Measurements from ENCODE around the gene CD28.

Gene CD28

DNA sequence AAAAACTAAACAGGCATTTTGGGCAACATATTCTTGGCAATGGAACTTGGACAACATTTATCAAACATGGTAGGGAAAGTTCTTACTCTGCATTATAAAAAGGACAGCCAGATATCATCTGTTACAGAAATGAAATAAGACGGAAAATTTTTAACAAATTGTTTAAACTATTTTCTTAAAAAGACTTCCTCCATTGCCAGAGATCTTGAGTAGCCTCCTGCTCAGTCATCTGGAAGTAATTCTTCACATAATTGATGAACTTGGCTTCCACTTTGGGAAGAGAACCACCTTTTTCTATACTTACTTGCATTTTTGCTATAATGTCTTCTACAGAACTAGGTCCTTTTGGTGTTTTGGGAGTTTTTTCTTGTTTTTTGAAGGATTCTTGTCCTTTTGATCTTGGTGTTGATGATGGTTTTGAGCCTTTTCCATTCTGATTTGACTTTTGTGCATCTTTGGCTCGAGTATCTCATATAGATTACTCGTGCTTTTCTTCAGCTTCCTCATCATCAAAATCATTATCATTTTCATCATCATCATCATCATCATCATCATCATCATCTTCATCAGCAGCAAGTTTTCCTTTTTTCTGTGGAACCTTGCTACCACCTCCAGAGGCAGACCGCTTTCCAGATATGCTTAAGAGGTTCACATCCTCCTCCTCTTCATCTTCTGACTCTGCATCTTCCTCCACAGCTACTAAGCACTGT is 66.2 kb downstream of the CD28 start:
- H3K79me2 ChIP-seq (ENCODE audit: insufficient read depth, low read length) = no peaks in the 10 kb centered on the region
- no peaks in the 10 kb centered on the region for H3K9me3 ChIP-seq (ENCODE audit: low read length)
- no peak overlapping the region for H3K4me2 ChIP-seq (ENCODE audit: low read length)
- no peaks in the 10 kb centered on the region for H4K20me1 ChIP-seq (ENCODE audit: insufficient read depth, low read length)
- no peak for TF ChIP-seq EZH2 (IDR thresholded peaks at IDR 0.05; ENCODE audit: borderline replicate concordance, low read length)
- TF ChIP-seq, protein P1, sequence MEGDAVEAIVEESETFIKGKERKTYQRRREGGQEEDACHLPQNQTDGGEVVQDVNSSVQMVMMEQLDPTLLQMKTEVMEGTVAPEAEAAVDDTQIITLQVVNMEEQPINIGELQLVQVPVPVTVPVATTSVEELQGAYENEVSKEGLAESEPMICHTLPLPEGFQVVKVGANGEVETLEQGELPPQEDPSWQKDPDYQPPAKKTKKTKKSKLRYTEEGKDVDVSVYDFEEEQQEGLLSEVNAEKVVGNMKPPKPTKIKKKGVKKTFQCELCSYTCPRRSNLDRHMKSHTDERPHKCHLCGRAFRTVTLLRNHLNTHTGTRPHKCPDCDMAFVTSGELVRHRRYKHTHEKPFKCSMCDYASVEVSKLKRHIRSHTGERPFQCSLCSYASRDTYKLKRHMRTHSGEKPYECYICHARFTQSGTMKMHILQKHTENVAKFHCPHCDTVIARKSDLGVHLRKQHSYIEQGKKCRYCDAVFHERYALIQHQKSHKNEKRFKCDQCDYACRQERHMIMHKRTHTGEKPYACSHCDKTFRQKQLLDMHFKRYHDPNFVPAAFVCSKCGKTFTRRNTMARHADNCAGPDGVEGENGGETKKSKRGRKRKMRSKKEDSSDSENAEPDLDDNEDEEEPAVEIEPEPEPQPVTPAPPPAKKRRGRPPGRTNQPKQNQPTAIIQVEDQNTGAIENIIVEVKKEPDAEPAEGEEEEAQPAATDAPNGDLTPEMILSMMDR (IDR thresholded peaks at IDR 0.05; ENCODE audit: low read length) = no peak
- no peaks in the 10 kb centered on the region for H3F3A ChIP-seq (ENCODE audit: insufficient read depth, low read length)
- H2AFZ ChIP-seq (ENCODE audit: low read length) = no peak overlapping the region
- no peak overlapping the region for H3K27ac ChIP-seq (ENCODE audit: low read depth, low read length, poor library complexity, severe bottlenecking)
- H3K27me3 ChIP-seq (ENCODE audit: insufficient read depth, low read length) = no peaks in the 10 kb centered on the region
- no peak overlapping the region for H3K9ac ChIP-seq (ENCODE audit: low read length)
- no peaks in the 10 kb centered on the region for H3K9me2 ChIP-seq (ENCODE audit: low read depth, low read length)
- H3K4me1 ChIP-seq (ENCODE audit: insufficient read depth, low read length, severe bottlenecking) = no peaks in the 10 kb centered on the region
- H3K4me3 ChIP-seq (ENCODE audit: low read depth, low read length, poor library complexity, severe bottlenecking) = no peak overlapping the region
- H3K36me3 ChIP-seq (ENCODE audit: insufficient read depth, low read length) = no peaks in the 10 kb centered on the region

DNA sequence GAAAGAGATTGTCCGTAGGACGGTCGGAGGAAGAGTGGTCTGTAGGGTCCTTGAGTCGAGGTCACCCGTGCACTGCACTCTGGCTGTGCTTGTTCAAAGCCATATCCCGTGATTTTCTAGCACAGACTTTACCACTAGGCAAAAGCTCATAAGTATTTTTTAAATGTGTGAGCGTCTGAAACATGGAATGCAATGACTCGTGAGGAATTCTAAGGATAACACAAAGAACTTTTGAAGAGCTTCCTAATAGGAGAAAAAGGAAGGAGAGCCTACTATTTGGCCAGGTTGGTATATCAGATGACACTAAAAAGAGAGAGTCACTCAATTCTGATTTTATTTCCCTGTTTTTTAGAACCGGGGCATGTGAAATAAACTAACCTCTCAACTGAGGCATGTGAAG is 68.3 kb downstream of the CD28 start:
- Histone ChIP-seq H3K9ac (ENCODE audit: low read length) (no peak overlapping the region), H3K4me3 (ENCODE audit: low read depth, low read length, poor library complexity, severe bottlenecking) (no peak overlapping the region), H4K20me1 (ENCODE audit: insufficient read depth, low read length) (no peaks in the 10 kb centered on the region), H3K9me2 (ENCODE audit: low read depth, low read length) (no peaks in the 10 kb centered on the region), H3K79me2 (ENCODE audit: insufficient read depth, low read length) (no peaks in the 10 kb centered on the region), H3K27ac (ENCODE audit: low read depth, low read length, poor library complexity, severe bottlenecking) (no peak overlapping the region), H2AFZ (ENCODE audit: low read length) (no peak overlapping the region), H3K4me1 (ENCODE audit: insufficient read depth, low read length, severe bottlenecking) (no peaks in the 10 kb centered on the region), H3K36me3 (ENCODE audit: insufficient read depth, low read length) (no peaks in the 10 kb centered on the region; the same call in 1 of the 2 replicates), H3K4me2 (ENCODE audit: low read length) (no peak overlapping the region), H3K9me3 (ENCODE audit: low read length) (no peaks in the 10 kb centered on the region), H3F3A (ENCODE audit: insufficient read depth, low read length) (no peaks in the 10 kb centered on the region), H3K27me3 (ENCODE audit: insufficient read depth, low read length) (no peaks in the 10 kb centered on the region)
- TF ChIP-seq, protein P1 (IDR thresholded peaks at IDR 0.05; ENCODE audit: low read length) = no peak
- no peak for TF ChIP-seq EZH2 (IDR thresholded peaks at IDR 0.05; ENCODE audit: borderline replicate concordance, low read length)

DNA sequence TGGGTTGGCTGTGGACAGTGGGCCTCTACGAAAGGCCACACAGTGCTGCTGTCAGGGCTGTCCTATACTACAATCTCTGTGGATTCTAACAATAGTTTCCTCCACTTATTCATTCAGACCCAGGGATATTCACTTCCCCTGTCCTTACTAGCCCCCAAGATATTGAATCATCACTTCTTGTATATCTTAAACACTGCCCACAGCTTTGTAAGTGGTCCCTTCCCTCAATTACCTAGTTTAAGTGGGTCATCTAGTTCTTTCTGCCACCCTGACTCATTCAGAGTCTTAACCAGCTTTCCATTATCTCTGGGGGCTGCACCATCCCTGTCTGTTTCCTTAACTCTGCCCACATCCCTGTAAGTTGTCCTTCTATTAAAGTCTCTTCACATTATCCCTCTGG is 69.2 kb downstream of the CD28 start:
- no peaks in the 10 kb centered on the region for H3K9me2 ChIP-seq (ENCODE audit: low read depth, low read length)
- H3K4me2 ChIP-seq (ENCODE audit: low read length) = no peak overlapping the region
- TF ChIP-seq, protein P1 (IDR thresholded peaks at IDR 0.05; ENCODE audit: low read length) = no peak
- no peak for TF ChIP-seq EZH2 (IDR thresholded peaks at IDR 0.05; ENCODE audit: borderline replicate concordance, low read length)
- H3K27me3 ChIP-seq (ENCODE audit: insufficient read depth, low read length) = no peaks in the 10 kb centered on the region
- H2AFZ ChIP-seq (ENCODE audit: low read length) = no peak overlapping the region
- H3K9ac ChIP-seq (ENCODE audit: low read length) = no peak overlapping the region
- no peaks in the 10 kb centered on the region for H4K20me1 ChIP-seq (ENCODE audit: insufficient read depth, low read length)
- no peaks in the 10 kb centered on the region for H3K9me3 ChIP-seq (ENCODE audit: low read length)
- H3K4me1 ChIP-seq (ENCODE audit: insufficient read depth, low read length, severe bottlenecking) = no peaks in the 10 kb centered on the region
- no peaks in the 10 kb centered on the region for H3K79me2 ChIP-seq (ENCODE audit: insufficient read depth, low read length)
- no peaks in the 10 kb centered on the region for H3F3A ChIP-seq (ENCODE audit: insufficient read depth, low read length)
- H3K27ac ChIP-seq (ENCODE audit: low read depth, low read length, poor library complexity, severe bottlenecking) = no peak overlapping the region
- H3K4me3 ChIP-seq (ENCODE audit: low read depth, low read length, poor library complexity, severe bottlenecking) = no peak overlapping the region
- H3K36me3 ChIP-seq (ENCODE audit: insufficient read depth, low read length) = no peaks in the 10 kb centered on the region; the same call in 1 of the 2 replicates
